NCI-H2227 treated with DMSO at 0.1 percent for 48 hours (cell line): ENCODE results near the gene TP53AIP1.
"Not testable (repeated sequence)": the region's sequence is repeated elsewhere in the genome, so short reads cannot be mapped to it uniquely, and the experiment has no call there.

ENCODE experiments used
- DNase-seq: peaks from one replicate; lab custom pipeline; 2025; lab: John Stamatoyannopoulos, UW

The TP53AIP1 gene

GRCh38 chr11:128924510-128925249 lies 18.0 kb downstream of the TP53AIP1 start:
- DNase-seq: no peak

DNA sequence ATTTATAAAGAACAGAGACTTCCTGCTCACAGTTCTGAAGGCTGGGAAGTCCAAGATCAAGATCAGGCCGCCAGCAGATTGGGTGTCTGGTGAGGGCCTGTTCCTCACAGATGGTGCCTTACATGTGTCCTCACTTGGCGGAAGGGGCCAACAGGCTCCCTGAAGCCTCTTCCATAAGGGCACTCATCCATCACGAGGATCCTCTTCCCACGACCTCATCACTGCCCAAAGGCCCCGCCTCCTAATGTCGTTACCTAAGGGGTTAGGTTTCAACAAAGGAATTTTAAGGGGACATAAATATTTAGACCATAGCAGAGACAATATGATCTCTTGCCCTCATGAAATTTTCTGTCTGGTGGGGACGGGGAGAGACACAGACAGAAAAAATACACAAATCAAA lies 18.6 kb downstream of the TP53AIP1 start:
- DNase-seq: no peak

DNA sequence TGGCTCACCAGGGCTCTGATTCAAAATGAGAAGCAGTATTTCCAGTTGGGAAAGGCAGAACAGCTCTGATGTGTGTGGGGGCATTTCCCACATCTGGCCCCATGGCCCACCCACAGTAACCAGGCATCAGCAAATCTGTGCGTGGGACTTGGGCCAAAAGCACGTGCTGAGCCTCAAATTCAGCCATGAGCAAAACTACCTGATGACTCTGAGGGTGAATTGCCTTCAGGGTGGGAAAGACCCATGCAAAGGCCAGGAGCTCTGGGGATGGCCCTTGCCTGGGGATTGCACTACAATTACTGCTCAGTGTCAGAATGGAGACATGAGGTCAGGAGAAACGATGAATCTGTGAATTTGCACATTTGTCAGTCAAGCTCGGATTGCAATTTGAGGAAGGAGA lies 20.9 kb downstream of the TP53AIP1 start:
- DNase-seq: no peak

- DNase-seq: no peak
Measured at GRCh38 chr11:128920666-128921065, 22.0 kb downstream of the TP53AIP1 start.

DNA sequence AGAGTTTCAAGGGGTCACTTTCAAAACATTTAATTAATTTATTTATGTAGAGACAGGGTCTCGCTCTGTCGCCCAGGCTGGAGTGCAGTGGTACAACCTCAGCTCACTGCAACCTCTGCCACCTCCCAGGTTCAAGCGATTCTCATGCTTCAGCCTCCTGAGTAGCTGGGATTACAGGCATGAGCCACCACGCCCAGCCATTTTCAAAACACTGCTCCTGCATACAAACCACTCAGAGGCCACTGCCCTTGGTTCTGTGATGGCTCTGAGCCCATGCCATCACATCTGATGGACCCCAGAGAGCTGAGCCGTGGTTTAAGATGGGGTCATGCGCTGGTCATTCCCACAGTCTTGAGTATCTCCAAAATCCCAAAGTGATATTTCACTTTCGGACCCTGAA lies 23.0 kb downstream of the TP53AIP1 start:
- not testable (repeated sequence) for DNase-seq

DNA sequence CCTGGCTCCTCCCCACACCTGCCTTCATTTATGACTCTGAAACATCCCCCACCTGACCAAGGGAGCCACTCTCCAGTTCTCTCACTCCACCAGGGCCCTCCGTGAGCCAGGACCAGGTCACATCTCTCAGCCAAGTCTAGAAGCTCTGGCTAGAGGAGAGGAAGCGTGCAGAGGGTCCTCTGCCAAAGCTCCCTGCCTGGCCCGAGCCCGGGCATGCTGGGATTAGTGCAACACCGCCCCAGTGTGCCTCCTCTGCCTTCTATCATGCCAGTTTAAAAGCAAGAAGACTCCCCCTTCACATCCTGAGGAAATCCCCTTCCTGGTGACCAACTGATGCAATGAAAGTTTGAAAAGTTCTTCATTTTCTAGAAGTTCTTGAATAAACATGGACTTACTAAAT lies 23.5 kb downstream of the TP53AIP1 start:
- no peak for DNase-seq

DNA sequence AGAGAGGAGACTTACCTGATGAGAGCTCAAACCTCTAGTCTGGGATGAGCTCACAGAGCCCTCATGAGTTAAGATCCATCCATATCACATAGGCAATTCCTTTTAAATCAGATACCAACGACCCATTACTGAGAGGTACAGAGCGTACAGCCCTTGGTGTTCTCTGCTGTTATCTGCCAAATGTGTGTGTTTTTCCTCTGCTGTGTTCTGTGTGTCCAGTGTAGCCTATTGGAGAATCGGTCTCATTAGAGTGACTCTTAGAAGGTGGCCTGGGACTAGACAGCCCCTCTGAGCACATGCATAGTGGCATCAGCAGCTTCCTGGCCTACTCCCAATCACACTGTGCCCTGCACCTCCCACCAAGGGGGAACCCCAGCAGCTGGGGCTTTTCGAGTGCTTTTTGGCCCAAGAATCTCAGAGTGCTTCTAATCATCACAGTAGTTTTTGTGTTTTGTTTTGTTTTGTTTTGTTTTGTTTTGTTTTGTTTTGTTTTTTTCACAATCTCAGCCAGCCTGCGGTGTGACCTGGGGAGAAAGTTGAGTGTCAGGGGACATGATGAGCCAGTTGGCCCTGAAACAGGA lies 25.4 kb downstream of the TP53AIP1 start:
- DNase-seq: no peak

DNA sequence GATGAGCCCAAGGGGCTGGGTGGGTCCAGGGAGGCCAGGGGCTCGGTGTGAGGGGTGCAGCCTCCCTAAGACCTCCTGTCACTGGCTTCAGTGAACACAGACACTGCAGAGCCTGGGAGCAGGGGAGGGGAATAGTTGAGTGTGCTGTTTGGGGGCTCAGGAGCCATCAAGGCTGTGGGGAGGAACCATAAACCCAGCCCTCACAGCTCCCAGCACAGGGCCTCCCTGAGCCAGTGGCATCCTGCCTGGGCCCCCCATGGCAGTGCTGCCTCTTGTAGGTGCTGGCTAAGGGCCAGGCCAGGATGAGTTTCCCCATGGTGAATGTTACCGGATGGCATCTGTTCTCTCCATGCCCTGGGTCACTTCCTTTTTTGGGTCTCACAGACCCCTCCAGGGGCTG lies 26.0 kb downstream of the TP53AIP1 start:
- no peak for DNase-seq

- no peak for DNase-seq
Measured at GRCh38 chr11:128916037-128916572, 26.6 kb downstream of the TP53AIP1 start.

- no peak for DNase-seq
Measured at GRCh38 chr11:128915149-128915521, 27.5 kb downstream of the TP53AIP1 start.

DNA sequence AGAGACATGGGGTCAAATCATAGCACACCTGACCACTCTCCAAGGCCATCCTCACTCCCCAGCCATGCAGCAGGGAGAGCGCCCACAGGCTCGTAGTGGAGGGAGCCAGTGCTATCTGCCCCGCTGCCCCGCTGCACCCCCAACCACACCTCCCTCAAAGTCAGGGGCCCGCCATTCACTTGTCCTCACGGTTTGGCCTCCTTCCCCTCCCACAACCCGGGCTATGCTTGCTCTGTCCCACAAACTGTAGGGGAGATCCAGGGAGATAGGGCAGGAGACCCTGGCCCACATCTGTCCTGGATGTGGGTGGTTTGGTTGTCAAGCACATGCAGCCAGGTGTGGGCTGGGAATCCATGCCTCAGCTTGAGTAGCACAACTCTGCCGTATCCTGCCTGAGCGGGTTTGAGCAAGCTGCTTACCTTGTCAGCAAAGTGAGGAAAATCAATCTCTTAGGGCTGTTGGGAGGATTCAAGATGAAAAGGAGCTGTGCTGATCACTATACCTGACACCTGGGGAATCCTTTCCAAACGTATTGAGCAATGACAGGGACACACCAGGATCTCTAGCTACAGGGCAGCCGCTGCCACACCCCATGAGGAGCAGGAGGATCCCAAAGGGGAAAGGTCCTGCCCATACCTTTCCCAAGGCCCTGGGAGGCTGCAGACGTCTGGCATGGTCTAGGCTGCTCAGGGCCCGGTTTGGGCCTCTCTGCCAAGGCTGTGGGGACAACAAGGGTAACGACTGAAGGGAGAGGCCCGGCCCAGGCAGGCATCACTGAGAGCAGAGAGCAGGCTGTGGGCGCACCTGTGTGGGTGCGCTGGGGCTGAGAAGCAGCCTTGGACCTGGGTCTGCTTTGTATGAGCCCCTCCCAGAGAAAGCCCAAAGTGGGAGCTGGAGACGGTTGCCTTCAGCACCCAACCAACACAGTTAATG lies 28.2 kb downstream of the TP53AIP1 start:
- DNase-seq: no peak

DNA sequence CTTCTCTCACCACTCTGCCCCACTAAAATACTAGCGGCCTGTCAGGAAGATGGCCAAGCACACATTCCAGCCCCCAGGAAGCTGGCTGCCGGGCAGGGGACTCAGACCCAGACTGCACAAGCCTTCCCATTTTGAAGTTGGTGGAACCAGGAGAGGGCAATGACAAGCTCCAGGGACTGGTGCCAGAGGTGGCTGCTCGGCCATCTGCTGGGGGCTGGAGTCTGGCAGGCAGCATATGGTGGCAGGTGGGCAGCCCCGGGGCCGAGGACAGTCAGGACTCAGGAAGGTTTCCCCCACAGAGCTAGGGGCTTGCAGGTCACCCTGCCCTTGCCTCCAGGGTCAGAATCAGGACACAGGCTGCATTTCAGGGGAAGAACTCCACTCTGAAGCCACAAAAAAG lies 28.9 kb downstream of the TP53AIP1 start:
- no peak for DNase-seq

DNA sequence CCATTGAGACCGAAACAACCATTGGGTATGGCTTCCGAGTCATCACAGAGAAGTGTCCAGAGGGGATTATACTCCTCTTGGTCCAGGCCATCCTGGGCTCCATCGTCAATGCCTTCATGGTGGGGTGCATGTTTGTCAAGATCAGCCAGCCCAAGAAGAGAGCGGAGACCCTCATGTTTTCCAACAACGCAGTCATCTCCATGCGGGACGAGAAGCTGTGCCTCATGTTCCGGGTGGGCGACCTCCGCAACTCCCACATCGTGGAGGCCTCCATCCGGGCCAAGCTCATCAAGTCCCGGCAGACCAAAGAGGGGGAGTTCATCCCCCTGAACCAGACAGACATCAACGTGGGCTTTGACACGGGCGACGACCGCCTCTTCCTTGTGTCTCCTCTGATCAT lies 31.0 kb downstream of the TP53AIP1 start:
- no peak for DNase-seq

GRCh38 chr11:128911239-128911638 lies 31.4 kb downstream of the TP53AIP1 start:
- DNase-seq: no peak

- DNase-seq: no peak
Measured at GRCh38 chr11:128910576-128910975, 32.1 kb downstream of the TP53AIP1 start.

- no peak for DNase-seq
Measured at GRCh38 chr11:128909438-128910125, 33.1 kb downstream of the TP53AIP1 start.

GRCh38 chr11:128908391-128909246 lies 34.1 kb downstream of the TP53AIP1 start:
- no peak for DNase-seq

DNA sequence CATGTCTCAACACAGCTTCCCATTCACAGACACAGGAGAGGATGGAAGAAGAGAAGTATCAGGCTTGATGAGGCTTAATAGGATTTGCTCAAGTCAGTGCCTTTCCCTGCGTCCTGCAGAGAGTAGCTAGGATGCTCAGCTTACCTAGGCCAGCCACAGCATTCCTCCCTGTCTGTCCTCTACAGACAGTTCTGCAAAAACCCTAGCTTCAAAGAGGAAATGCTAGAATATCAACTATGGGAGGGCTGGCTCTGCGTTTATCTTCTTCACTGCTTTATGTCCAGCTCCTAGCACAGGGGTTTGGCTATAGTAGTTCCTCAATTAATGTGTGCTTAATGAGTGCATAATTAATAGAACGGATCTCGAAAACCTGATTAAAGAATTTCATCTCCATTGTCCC lies 35.1 kb downstream of the TP53AIP1 start:
- no peak for DNase-seq

- DNase-seq: no peak
Measured at GRCh38 chr11:128906185-128907050, 36.3 kb downstream of the TP53AIP1 start.
